ENCODE measurements around the gene TLR6. TPM values are rescaled to one million over a fixed set of nuclear protein-coding genes. Genes with fewer than 3 reads are reported as not detected.
A peak's percentile ranks its signal among the peaks of the same experiment; 100 is the strongest.

The TLR6 gene
- total and polyA plus RNA-seq, 2 donors (not counting 1 experiment from before 2014, with no cell fraction given): 10.0 to 60.6 TPM

- TF ChIP-seq CTCF (IDR thresholded peaks at IDR 0.05): no peak
- TF ChIP-seq EZH2 (IDR thresholded peaks at IDR 0.05; ENCODE audit: borderline replicate concordance, insufficient read depth, low read depth, low read length, poor library complexity, severe bottlenecking): no peak
- peaks cover 32% of the 10 kb centered on the region for H3K79me2 ChIP-seq (ENCODE audit: control insufficient read depth, insufficient read depth, low read length)
- CTCF ChIA-PET: interaction anchor here (0.7 to 4.5 kb wide), 29 partner anchors 9 to 550 kb away, joined by 3 to 117 read pairs (median 5); partner anchors contain the start of genes FAM114A1, TLR1 and TLR10
- H4K20me1 ChIP-seq (ENCODE audit: control insufficient read depth, insufficient read depth, low read length, poor library complexity, severe bottlenecking): no peaks in the 10 kb centered on the region
- H3K4me3 ChIP-seq (ENCODE audit: control extremely low read depth in 1 of 5, extremely low read depth in 1 of 5, insufficient read depth in 1 of 5, low read depth in 2 of 5, low read length in 4 of 5): peak overlapping the region; percentile 51 to 78 (median 70)
- Mint-ChIP-seq H3K4me3 (peak overlapping the region; percentile 93), H3K9me3 (ENCODE audit: insufficient read depth) (no peaks in the 10 kb centered on the region), H3K27ac (peak overlapping the region; percentile 94), H3K4me1 (peaks cover 52% of the 10 kb centered on the region), H3K27me3 (no peaks in the 10 kb centered on the region)
- H3K27me3 ChIP-seq (replicated peaks in 1 of 4; ENCODE audit: control extremely low read depth in 1 of 4, control insufficient read depth in 3 of 4, insufficient read depth in 4 of 4, low read length in 3 of 4): no peaks in the 10 kb centered on the region
- H2AFZ ChIP-seq (ENCODE audit: insufficient read depth, low read depth, low read length, poor library complexity, severe bottlenecking): peak overlapping the region; percentile 62
- POLR2A ChIA-PET: interaction anchor here (0.6 to 2.0 kb wide), 10 partner anchors 9 to 97 kb away, joined by 3 to 15 read pairs (median 4); partner anchors contain the start of genes TLR1 and TLR10
- DNase-seq (peak; percentile 67), ATAC-seq (ENCODE audit: low read depth) (peak; percentile 42)
- WGBS (ENCODE audit: insufficient coverage): no CpG with 5 or more reads among the region's 4 CpGs
- peak overlapping the region; percentile 71 for H3K9ac ChIP-seq (ENCODE audit: low read length)
- intact Hi-C loops (cut with micrococcal nuclease): loop anchor here (1.0 to 10.0 kb wide), 9 partner anchors 40 to 881 kb away; partner anchors contain the start of gene TLR10
- peak overlapping the region; percentile 76 for H3K4me2 ChIP-seq (replicated peaks; ENCODE audit: low read depth, low read length, poor library complexity, severe bottlenecking)
- H3K36me3 ChIP-seq (replicated peaks in 1 of 2; ENCODE audit: control extremely low read depth in 1 of 2, control insufficient read depth in 1 of 2, extremely low read depth in 1 of 2, insufficient read depth in 2 of 2, low read length in 1 of 2): no peaks in the 10 kb centered on the region
- no peaks in the 10 kb centered on the region for H3K9me3 ChIP-seq (ENCODE audit: control extremely low read depth in 1 of 3, control insufficient read depth in 2 of 3, insufficient read depth in 1 of 3, low read length in 2 of 3)
- H3K4me1 ChIP-seq (ENCODE audit: control insufficient read depth in 2 of 2, insufficient read depth in 2 of 2, low read length in 2 of 2): peaks cover 38 to 42% of the 10 kb centered on the region in 2 donors
- H3K27ac ChIP-seq (ENCODE audit: low read length in 2 of 2): peak overlapping the region; percentile 73 to 77
These were observed 571 bp downstream of the TLR6 start for GRCh38 chr4:38856046-38856445.

GRCh38 chr4:38855466-38855865 lies 1.2 kb downstream of the TLR6 start:
- no CpG with 5 or more reads among the region's 5 CpGs for WGBS (ENCODE audit: insufficient coverage)
- Histone ChIP-seq H3K9me3 (ENCODE audit: control extremely low read depth in 1 of 3, control insufficient read depth in 2 of 3, insufficient read depth in 1 of 3, low read length in 2 of 3) (no peaks in the 10 kb centered on the region), H3K27me3 (replicated peaks in 1 of 4; ENCODE audit: control extremely low read depth in 1 of 4, control insufficient read depth in 3 of 4, insufficient read depth in 4 of 4, low read length in 3 of 4) (no peaks in the 10 kb centered on the region), H3K79me2 (ENCODE audit: control insufficient read depth, insufficient read depth, low read length) (peaks cover 32% of the 10 kb centered on the region), H3K9ac (ENCODE audit: low read length) (peak overlapping the region; percentile 71), H4K20me1 (ENCODE audit: control insufficient read depth, insufficient read depth, low read length, poor library complexity, severe bottlenecking) (no peaks in the 10 kb centered on the region), H3K27ac (ENCODE audit: low read length in 2 of 2) (peak overlapping the region; percentile 73 to 77), H3K4me3 (ENCODE audit: control extremely low read depth in 1 of 5, extremely low read depth in 1 of 5, insufficient read depth in 1 of 5, low read depth in 2 of 5, low read length in 4 of 5) (peak overlapping the region; percentile 51 to 78 (median 70)), H2AFZ (ENCODE audit: insufficient read depth, low read depth, low read length, poor library complexity, severe bottlenecking) (peak overlapping the region; percentile 62), H3K4me2 (replicated peaks; ENCODE audit: low read depth, low read length, poor library complexity, severe bottlenecking) (peak overlapping the region; percentile 76), H3K4me1 (ENCODE audit: control insufficient read depth in 2 of 2, insufficient read depth in 2 of 2, low read length in 2 of 2) (peaks cover 33 to 37% of the 10 kb centered on the region in 2 donors), H3K36me3 (replicated peaks in 1 of 2; ENCODE audit: control extremely low read depth in 1 of 2, control insufficient read depth in 1 of 2, extremely low read depth in 1 of 2, insufficient read depth in 2 of 2, low read length in 1 of 2) (no peaks in the 10 kb centered on the region)
- ATAC-seq (ENCODE audit: low read depth) (no peak), DNase-seq (no peak)
- Mint-ChIP-seq H3K9me3 (ENCODE audit: insufficient read depth) (no peaks in the 10 kb centered on the region), H3K4me3 (peak overlapping the region; percentile 93), H3K27me3 (no peaks in the 10 kb centered on the region), H3K27ac (peak overlapping the region; percentile 94), H3K4me1 (peaks cover 49% of the 10 kb centered on the region)
- ChIA-PET CTCF (interaction anchor here (0.7 to 4.5 kb wide), 26 partner anchors 11 to 760 kb away, joined by 3 to 117 read pairs (median 5); partner anchors contain the start of genes FAM114A1, TLR1 and TLR10), POLR2A (interaction anchor here (0.6 to 2.0 kb wide), 11 partner anchors 8 to 96 kb away, joined by 3 to 15 read pairs (median 4); partner anchors contain the start of genes TLR1 and TLR10)
- intact Hi-C loops (cut with micrococcal nuclease): loop anchor here (5.0 to 10.0 kb wide), 4 partner anchors 188 to 881 kb away; no protein-coding TSS in a partner anchor
- TF ChIP-seq CTCF (IDR thresholded peaks at IDR 0.05) (no peak), EZH2 (IDR thresholded peaks at IDR 0.05; ENCODE audit: borderline replicate concordance, insufficient read depth, low read depth, low read length, poor library complexity, severe bottlenecking) (no peak)
